Mesodermal cell (in vitro differentiated cells): ENCODE data around the gene CLPSL2.

Experiments
- H3K27ac ChIP-seq: 2 replicates; pipeline ENCODE4 v1.7.0; 2013; ENCODE audit warnings: mild to moderate bottlenecking, low read depth, low read length, moderate library complexity; ENCODE audit not compliant: severe bottlenecking
- H3K36me3 ChIP-seq: 2 replicates; pipeline ENCODE4 v1.7.1; 2013; ENCODE audit warnings: mild to moderate bottlenecking, low read length, moderate library complexity; ENCODE audit not compliant: control insufficient read depth, insufficient read depth
- H3K4me1 ChIP-seq: one replicate; pipeline ENCODE4 v1.7.1; 2013; ENCODE audit warnings: mild to moderate bottlenecking, low read length; ENCODE audit not compliant: insufficient read depth, control insufficient read depth, poor library complexity, severe bottlenecking
- H3K4me3 ChIP-seq: 2 replicates; pipeline ENCODE4 v1.7.0; 2013; ENCODE audit warnings: low read length, control low read depth, mild to moderate bottlenecking; ENCODE audit not compliant: insufficient read depth, poor library complexity, severe bottlenecking; ENCODE audit errors: extremely low read depth
- H3K9me3 ChIP-seq: 2 replicates; pipeline ENCODE4 v1.7.1; 2013; ENCODE audit warnings: mild to moderate bottlenecking, low read length, moderate library complexity; ENCODE audit not compliant: control insufficient read depth
- WGBS, 2 experiments: methylation state at CpG; one replicate each; pipeline ENCODE4 v1.1.5; 2013; ENCODE audit warnings: missing lambda C conversion rate in 2 of 2; ENCODE audit not compliant: insufficient coverage in 2 of 2; 5-methylcytosine and 5-hydroxymethylcytosine counted together

CLPSL2 gene

GRCh38 chr6:35787266-35788218 is 11.1 kb downstream of the CLPSL2 start:
- H3K4me3 ChIP-seq: no peak overlapping the region
- WGBS, 2 experiments: 91 to 94% methylated on average over 13 of the region's 13 CpGs

GRCh38 chr6:35788423-35788982 is 12.1 kb downstream of the CLPSL2 start:
- no peaks in the 10 kb centered on the region for H3K9me3 ChIP-seq
- H3K4me3 ChIP-seq: no peak overlapping the region
- no peaks in the 10 kb centered on the region for H3K36me3 ChIP-seq
- WGBS, 2 experiments: 73 to 88% methylated on average over 3 of the region's 4 CpGs
- no peaks in the 10 kb centered on the region for H3K4me1 ChIP-seq
- no peak overlapping the region for H3K27ac ChIP-seq

More at GRCh38 chr6:35787266-35788218, 11.1 kb downstream of the CLPSL2 start:
- H3K36me3 ChIP-seq: no peaks in the 10 kb centered on the region
- H3K4me1 ChIP-seq: no peaks in the 10 kb centered on the region
- H3K9me3 ChIP-seq: no peaks in the 10 kb centered on the region
- H3K27ac ChIP-seq: no peak overlapping the region

- Histone ChIP-seq H3K4me1 (no peaks in the 10 kb centered on the region), H3K9me3 (no peaks in the 10 kb centered on the region), H3K27ac (no peak overlapping the region), H3K36me3 (no peaks in the 10 kb centered on the region), H3K4me3 (no peak overlapping the region)
- WGBS, 2 experiments: 85 to 90% methylated on average over 4 to 5 of the region's 5 CpGs
These were observed 14.3 kb downstream of the CLPSL2 start for GRCh38 chr6:35790683-35791082.

GRCh38 chr6:35794536-35795452 is 18.4 kb downstream of the CLPSL2 start:
- Histone ChIP-seq H3K36me3 (no peaks in the 10 kb centered on the region), H3K27ac (no peak overlapping the region), H3K4me3 (no peak overlapping the region), H3K4me1 (no peaks in the 10 kb centered on the region), H3K9me3 (no peaks in the 10 kb centered on the region)
- 93 to 94% methylated on average over 16 of the region's 17 CpGs for WGBS, 2 experiments

GRCh38 chr6:35795453-35796071 is 19.2 kb downstream of the CLPSL2 start:
- WGBS, 2 experiments: 91 to 95% methylated on average over 9 to 10 of the region's 11 CpGs
- Histone ChIP-seq H3K4me3 (no peak overlapping the region), H3K4me1 (no peaks in the 10 kb centered on the region), H3K9me3 (no peaks in the 10 kb centered on the region), H3K27ac (no peak overlapping the region), H3K36me3 (no peaks in the 10 kb centered on the region)

GRCh38 chr6:35796236-35796635 is 19.8 kb downstream of the CLPSL2 start:
- Histone ChIP-seq H3K9me3 (no peaks in the 10 kb centered on the region), H3K27ac (no peak overlapping the region), H3K36me3 (no peaks in the 10 kb centered on the region), H3K4me1 (no peaks in the 10 kb centered on the region), H3K4me3 (no peak overlapping the region)
- 88 to 98% methylated on average over 2 to 3 of the region's 4 CpGs for WGBS, 2 experiments

- no peaks in the 10 kb centered on the region for H3K9me3 ChIP-seq
- H3K27ac ChIP-seq: no peak overlapping the region
- no peaks in the 10 kb centered on the region for H3K36me3 ChIP-seq
- no peaks in the 10 kb centered on the region for H3K4me1 ChIP-seq
- 75 to 83% methylated on average over 8 of the region's 8 CpGs for WGBS, 2 experiments
- no peak overlapping the region for H3K4me3 ChIP-seq
These were observed 21.6 kb downstream of the CLPSL2 start for GRCh38 chr6:35797837-35798526.

GRCh38 chr6:35798706-35799105 is 22.3 kb downstream of the CLPSL2 start:
- WGBS, 2 experiments: 85 to 93% methylated on average over 3 to 5 of the region's 5 CpGs

GRCh38 chr6:35801148-35801547 is 24.8 kb downstream of the CLPSL2 start:
- Histone ChIP-seq H3K9me3 (no peaks in the 10 kb centered on the region), H3K27ac (no peak overlapping the region), H3K4me1 (no peaks in the 10 kb centered on the region), H3K36me3 (no peaks in the 10 kb centered on the region), H3K4me3 (no peak overlapping the region)
- WGBS, 2 experiments: 75 to 83% methylated on average over 1 to 2 of the region's 3 CpGs

More at GRCh38 chr6:35798706-35799105, 22.3 kb downstream of the CLPSL2 start:
- Histone ChIP-seq H3K27ac (no peak overlapping the region), H3K36me3 (no peaks in the 10 kb centered on the region), H3K9me3 (no peaks in the 10 kb centered on the region), H3K4me1 (no peaks in the 10 kb centered on the region), H3K4me3 (no peak overlapping the region)
